GM23248 (cell line): ENCODE data around the gene OR56A4.

Experiments
- EZH2 ChIP-seq: fragments of 200-600 bp; sonication (generic); IDR thresholded peaks from 2 replicates; pipeline ENCODE4 v1.6.1; 2018; ENCODE audit warnings: antibody characterized with exemption, mild to moderate bottlenecking; ENCODE audit not compliant: insufficient read depth, poor library complexity, severe bottlenecking
- EZH2phosphoT487 ChIP-seq: fragments of 200-600 bp; sonication (generic); IDR thresholded peaks from 2 replicates; pipeline ENCODE4 v1.6.1; 2018; ENCODE audit warnings: antibody characterized with exemption, moderate library complexity, mild to moderate bottlenecking, low read depth; ENCODE audit not compliant: insufficient read depth

- TF ChIP-seq EZH2phosphoT487 (no peak), EZH2 (no peak)
Measured at GRCh38 chr11:6052374-6052773, 45.6 kb upstream of the OR56A4 start.
